OCI-LY1 (cell line): ENCODE results near the gene RAB8B.

ENCODE experiments used
- H2AFZ ChIP-seq: fragments of 200-600 bp; sonication (generic), shearing (Covaris generic); 2 replicates; pipeline ENCODE4 v1.6.0; 2014; ENCODE audit warnings: antibody characterized with exemption, mild to moderate bottlenecking, low read length
- H3F3A ChIP-seq: fragments of 200-600 bp; sonication (generic), shearing (Covaris generic); 2 replicates; pipeline ENCODE4 v1.6.0; 2014; ENCODE audit warnings: mild to moderate bottlenecking, antibody characterized with exemption, low read length, moderate library complexity; ENCODE audit not compliant: insufficient read depth
- H3K27ac ChIP-seq: fragments of 200-600 bp; sonication (generic); 2 replicates; pipeline ENCODE4 v1.5.1; 2014; ENCODE audit warnings: low read length, mixed run types, mild to moderate bottlenecking, low read depth; ENCODE audit not compliant: poor library complexity, severe bottlenecking
- H3K27me3 ChIP-seq: fragments of 200-600 bp; sonication (generic); 2 replicates; pipeline ENCODE4 v1.6.0; 2014; ENCODE audit warnings: antibody characterized with exemption, mild to moderate bottlenecking, low read length, moderate library complexity; ENCODE audit not compliant: insufficient read depth
- H3K36me3 ChIP-seq: fragments of 200-600 bp; sonication (generic); 2 replicates; pipeline ENCODE4 v1.6.1; 2014; ENCODE audit warnings: mild to moderate bottlenecking, antibody characterized with exemption, low read length, moderate library complexity, mixed read lengths; ENCODE audit not compliant: insufficient read depth
- H3K4me1 ChIP-seq: fragments of 200-600 bp; sonication (generic); 2 replicates; pipeline ENCODE4 v1.5.1; 2014; ENCODE audit warnings: mild to moderate bottlenecking, low read length, moderate library complexity; ENCODE audit not compliant: insufficient read depth, severe bottlenecking
- H3K4me2 ChIP-seq: fragments of 200-600 bp; sonication (generic), shearing (Covaris generic); 2 replicates; pipeline ENCODE4 v1.6.1; 2014; ENCODE audit warnings: low read length
- H3K4me3 ChIP-seq: fragments of 200-600 bp; sonication (generic); 2 replicates; pipeline ENCODE4 v1.5.1; 2014; ENCODE audit warnings: low read length, low read depth, mild to moderate bottlenecking, mixed read lengths; ENCODE audit not compliant: poor library complexity, severe bottlenecking
- H3K79me2 ChIP-seq: fragments of 200-600 bp; shearing (Covaris generic); 2 replicates; pipeline ENCODE4 v1.6.1; 2016; ENCODE audit warnings: mixed run types, low read length, mixed read lengths; ENCODE audit not compliant: insufficient read depth
- H3K9ac ChIP-seq: fragments of 200-600 bp; sonication (generic), shearing (Covaris generic); 2 replicates; pipeline ENCODE4 v1.6.1; 2014; ENCODE audit warnings: mild to moderate bottlenecking, low read length, mixed read lengths
- H3K9me2 ChIP-seq: fragments of 200-600 bp; sonication (generic), shearing (Covaris generic); 2 replicates; pipeline ENCODE4 v1.6.1; 2014; ENCODE audit warnings: low read depth, mild to moderate bottlenecking, low read length, mixed read lengths
- H3K9me3 ChIP-seq: fragments of 200-600 bp; shearing (Covaris generic); 2 replicates; pipeline ENCODE4 v1.6.1; 2014; ENCODE audit warnings: low read length, mixed read lengths
- H4K20me1 ChIP-seq: fragments of 200-600 bp; sonication (generic), shearing (Covaris generic); 2 replicates; pipeline ENCODE4 v1.6.0; 2016; ENCODE audit warnings: mild to moderate bottlenecking, low read length; ENCODE audit not compliant: insufficient read depth
- EZH2 ChIP-seq: fragments of 200-600 bp; sonication (generic), shearing (Covaris generic); IDR thresholded peaks from 2 replicates; pipeline ENCODE4 v1.8.0; 2017; ENCODE audit warnings: borderline replicate concordance, mixed run types, mild to moderate bottlenecking, antibody characterized with exemption, low read length, moderate library complexity, mixed read lengths
- TF ChIP-seq, protein P1 (sequence below): fragments of 200-600 bp; sonication (generic), shearing (Covaris generic); IDR thresholded peaks from 2 replicates; pipeline ENCODE4 v1.5.1; 2017; ENCODE audit warnings: mild to moderate bottlenecking, antibody characterized with exemption, low read length, moderate library complexity, mixed read lengths

RAB8B gene

DNA sequence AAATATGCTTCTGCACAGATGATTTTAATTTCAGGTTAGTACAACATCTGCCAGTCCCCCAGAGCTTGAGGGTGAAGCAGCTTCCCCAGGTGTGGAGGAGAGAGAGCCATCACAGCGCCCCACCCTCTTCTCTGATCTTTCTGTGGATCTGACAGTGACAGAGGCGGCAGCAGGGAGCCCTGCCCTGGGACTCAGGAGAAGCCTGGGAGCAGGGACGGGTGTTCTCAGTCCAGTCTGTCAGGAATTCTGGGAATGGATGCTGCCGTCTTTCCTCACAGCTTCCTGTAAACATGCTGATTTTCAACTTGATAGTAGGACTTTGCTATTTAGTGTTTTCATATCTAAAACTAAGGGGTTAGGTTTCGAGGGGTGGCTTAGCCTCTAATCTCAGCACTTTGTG lies 11.4 kb upstream of the RAB8B start:
- no peaks in the 10 kb centered on the region for H3K79me2 ChIP-seq
- H3K9me3 ChIP-seq: no peaks in the 10 kb centered on the region
- no peaks in the 10 kb centered on the region for H3K36me3 ChIP-seq
- no peaks in the 10 kb centered on the region for H3K9me2 ChIP-seq
- no peak overlapping the region for H2AFZ ChIP-seq
- H3K27ac ChIP-seq: no peak overlapping the region
- H4K20me1 ChIP-seq: no peaks in the 10 kb centered on the region
- no peaks in the 10 kb centered on the region for H3K27me3 ChIP-seq
- H3F3A ChIP-seq: no peaks in the 10 kb centered on the region
- no peaks in the 10 kb centered on the region for H3K4me1 ChIP-seq
- H3K4me2 ChIP-seq: no peak overlapping the region
- H3K9ac ChIP-seq: no peak overlapping the region
- TF ChIP-seq, protein P1, sequence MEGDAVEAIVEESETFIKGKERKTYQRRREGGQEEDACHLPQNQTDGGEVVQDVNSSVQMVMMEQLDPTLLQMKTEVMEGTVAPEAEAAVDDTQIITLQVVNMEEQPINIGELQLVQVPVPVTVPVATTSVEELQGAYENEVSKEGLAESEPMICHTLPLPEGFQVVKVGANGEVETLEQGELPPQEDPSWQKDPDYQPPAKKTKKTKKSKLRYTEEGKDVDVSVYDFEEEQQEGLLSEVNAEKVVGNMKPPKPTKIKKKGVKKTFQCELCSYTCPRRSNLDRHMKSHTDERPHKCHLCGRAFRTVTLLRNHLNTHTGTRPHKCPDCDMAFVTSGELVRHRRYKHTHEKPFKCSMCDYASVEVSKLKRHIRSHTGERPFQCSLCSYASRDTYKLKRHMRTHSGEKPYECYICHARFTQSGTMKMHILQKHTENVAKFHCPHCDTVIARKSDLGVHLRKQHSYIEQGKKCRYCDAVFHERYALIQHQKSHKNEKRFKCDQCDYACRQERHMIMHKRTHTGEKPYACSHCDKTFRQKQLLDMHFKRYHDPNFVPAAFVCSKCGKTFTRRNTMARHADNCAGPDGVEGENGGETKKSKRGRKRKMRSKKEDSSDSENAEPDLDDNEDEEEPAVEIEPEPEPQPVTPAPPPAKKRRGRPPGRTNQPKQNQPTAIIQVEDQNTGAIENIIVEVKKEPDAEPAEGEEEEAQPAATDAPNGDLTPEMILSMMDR: no peak
- no peak for TF ChIP-seq EZH2
- no peak overlapping the region for H3K4me3 ChIP-seq

DNA sequence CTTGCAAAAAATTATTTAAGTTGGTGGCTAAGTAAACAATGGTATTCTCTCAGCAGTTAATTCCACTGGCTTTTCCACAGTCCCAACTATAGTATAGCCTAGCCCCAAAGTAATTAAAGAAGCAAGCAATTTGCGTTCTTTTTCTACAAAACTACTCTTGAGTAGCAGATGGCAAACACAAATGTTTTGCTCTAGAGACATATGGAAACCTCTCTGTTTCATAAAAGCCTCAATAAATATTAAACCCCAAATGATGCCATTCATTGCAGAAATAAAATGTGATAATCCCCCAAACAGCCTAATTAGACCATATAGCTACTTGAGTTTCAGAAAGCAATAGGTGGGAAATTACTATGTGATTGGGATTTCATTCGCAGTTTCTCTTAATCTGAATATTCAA lies 8.7 kb upstream of the RAB8B start:
- Histone ChIP-seq H3K4me3 (no peak overlapping the region), H3K9me2 (no peaks in the 10 kb centered on the region), H3K36me3 (no peaks in the 10 kb centered on the region), H3K9me3 (no peaks in the 10 kb centered on the region), H3K4me1 (no peaks in the 10 kb centered on the region), H4K20me1 (no peaks in the 10 kb centered on the region), H2AFZ (no peak overlapping the region), H3K4me2 (no peak overlapping the region), H3K79me2 (no peaks in the 10 kb centered on the region), H3K9ac (no peak overlapping the region), H3K27me3 (no peaks in the 10 kb centered on the region), H3K27ac (no peak overlapping the region), H3F3A (no peaks in the 10 kb centered on the region)
- TF ChIP-seq, protein P1: no peak
- TF ChIP-seq EZH2: no peak

DNA sequence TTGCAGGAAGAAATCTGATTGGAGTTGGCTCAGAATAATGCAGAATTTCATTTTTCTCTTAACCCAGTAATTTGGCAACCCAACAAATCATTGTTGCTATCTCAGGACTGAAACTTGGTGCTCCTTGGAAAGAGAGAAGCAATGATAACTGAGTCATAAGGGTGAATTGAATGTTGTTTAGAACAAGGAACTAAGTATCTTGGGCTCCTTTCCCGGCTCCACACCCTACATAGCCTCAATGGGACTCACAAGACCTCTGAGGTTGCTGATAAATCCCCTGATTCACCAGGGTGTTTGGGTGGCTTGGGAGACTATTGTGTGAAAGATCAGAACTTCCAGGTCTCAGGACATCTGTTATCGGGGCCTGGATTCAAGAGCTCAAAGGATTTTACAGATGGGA lies 7.8 kb upstream of the RAB8B start:
- H3K27me3 ChIP-seq: no peaks in the 10 kb centered on the region; the same call in 1 of the 2 replicates
- TF ChIP-seq, protein P1: no peak
- TF ChIP-seq EZH2: no peak

More for the DNA sequence above, 7.8 kb upstream of the RAB8B start:
- no peaks in the 10 kb centered on the region for H3K9me2 ChIP-seq
- H4K20me1 ChIP-seq: no peaks in the 10 kb centered on the region
- H3K4me1 ChIP-seq: no peaks in the 10 kb centered on the region
- H3K27ac ChIP-seq: no peak overlapping the region
- H2AFZ ChIP-seq: no peak overlapping the region
- no peaks in the 10 kb centered on the region for H3F3A ChIP-seq
- H3K79me2 ChIP-seq: no peaks in the 10 kb centered on the region
- no peak overlapping the region for H3K4me3 ChIP-seq
- H3K36me3 ChIP-seq: no peaks in the 10 kb centered on the region
- no peak overlapping the region for H3K9ac ChIP-seq
- no peak overlapping the region for H3K4me2 ChIP-seq
- no peaks in the 10 kb centered on the region for H3K9me3 ChIP-seq
